Activated CD8-positive, alpha-beta T cell treated with anti-CD3 and anti-CD28 coated beads, Interleukin-2, amount 10 ng/mL, durations not matched to agents 7 days and 5 days (primary cell): ENCODE data around the gene DIP2C. TPM values are rescaled to one million over a fixed set of nuclear protein-coding genes. Genes with fewer than 3 reads are reported as not detected.

Source experiments
- ATAC-seq: fragments of 150-1000 bp; cut with Tn5 transposase; one replicate; pipeline ENCODE4 v1.10.0; 2021; ENCODE audit warnings: moderate library complexity
- CTCF ChIA-PET: fragments of 350-600 bp; sonication (Branson Sonifier 250); formaldehyde crosslinking; loops from one replicate; lab custom pipeline; 2021; ENCODE audit warnings: antibody characterized with exemption; lab: Charles Lee
- POLR2A ChIA-PET: fragments of 350-600 bp; sonication (Branson Sonifier 250); formaldehyde crosslinking; loops from one replicate; lab custom pipeline; 2021; ENCODE audit warnings: antibody characterized with exemption; lab: Charles Lee
- DNase-seq: peaks from one replicate; pipeline ENCODE4 v3.0.0-alpha.2; 2020
- H3K27ac Mint-ChIP-seq: one replicate; pipeline ENCODE4 v1.8.0; 2021; ENCODE audit warnings: mild to moderate bottlenecking, mixed read lengths
- H3K27me3 Mint-ChIP-seq: one replicate; pipeline ENCODE4 v1.8.0; 2021; ENCODE audit warnings: low read depth, mixed read lengths
- H3K36me3 Mint-ChIP-seq: one replicate; pipeline ENCODE4 v1.8.0; 2021; ENCODE audit warnings: low read depth, mixed read lengths
- H3K4me1 Mint-ChIP-seq: one replicate; pipeline ENCODE4 v1.8.0; 2021; ENCODE audit warnings: low read depth, mixed read lengths
- H3K4me3 Mint-ChIP-seq: one replicate; pipeline ENCODE4 v1.8.0; 2021; ENCODE audit warnings: mild to moderate bottlenecking, mixed read lengths
- H3K9me3 Mint-ChIP-seq: one replicate; pipeline ENCODE4 v1.8.0; 2022; ENCODE audit warnings: mixed read lengths; ENCODE audit not compliant: insufficient read depth
- total RNA-seq, 2 experiments: library from RNA; stranded (reverse); gene quantifications; one replicate each; pipeline ENCODE4 v1.2.3, GENCODE V29; 2021

The DIP2C gene
- total RNA-seq, 2 experiments from 2014 or later = 0.34 to 0.39 TPM

GRCh38 chr10:287814-288213, 401.7 kb downstream of the DIP2C start:
- no peaks in the 10 kb centered on the region for H3K27me3 Mint-ChIP-seq
- no peak overlapping the region for H3K4me3 Mint-ChIP-seq
- ATAC-seq (no peak), DNase-seq (no peak)
- POLR2A ChIA-PET = no interaction called here
- H3K9me3 Mint-ChIP-seq = no peaks in the 10 kb centered on the region
- no peak overlapping the region for H3K27ac Mint-ChIP-seq
- no peaks in the 10 kb centered on the region for H3K36me3 Mint-ChIP-seq
- CTCF ChIA-PET = no interaction called here
- H3K4me1 Mint-ChIP-seq = peaks cover 16% of the 10 kb centered on the region

GRCh38 chr10:287026-287709, 402.3 kb downstream of the DIP2C start:
- Mint-ChIP-seq H3K9me3 (no peaks in the 10 kb centered on the region), H3K36me3 (no peaks in the 10 kb centered on the region), H3K4me1 (peaks cover 16% of the 10 kb centered on the region), H3K27ac (no peak overlapping the region), H3K27me3 (no peaks in the 10 kb centered on the region), H3K4me3 (no peak overlapping the region)
- no peak for ATAC-seq
- DNase-seq = no peak
- ChIA-PET POLR2A (no interaction called here), CTCF (no interaction called here)

GRCh38 chr10:285216-285615, 404.3 kb downstream of the DIP2C start:
- ATAC-seq (no peak), DNase-seq (no peak)
- Mint-ChIP-seq H3K9me3 (no peaks in the 10 kb centered on the region), H3K4me1 (peaks cover 16% of the 10 kb centered on the region), H3K27me3 (no peaks in the 10 kb centered on the region), H3K27ac (no peak overlapping the region), H3K4me3 (no peak overlapping the region), H3K36me3 (no peaks in the 10 kb centered on the region)
- CTCF ChIA-PET = no interaction called here
- POLR2A ChIA-PET = no interaction called here

GRCh38 chr10:283916-284356, 405.5 kb downstream of the DIP2C start:
- Mint-ChIP-seq H3K27me3 (no peaks in the 10 kb centered on the region), H3K9me3 (no peaks in the 10 kb centered on the region), H3K27ac (no peak overlapping the region), H3K36me3 (no peaks in the 10 kb centered on the region), H3K4me1 (peaks cover 16% of the 10 kb centered on the region), H3K4me3 (no peak overlapping the region)
- CTCF ChIA-PET = no interaction called here
- DNase-seq (no peak), ATAC-seq (peak; percentile 51)
- POLR2A ChIA-PET = no interaction called here

GRCh38 chr10:283140-283479, 406.4 kb downstream of the DIP2C start:
- H3K36me3 Mint-ChIP-seq = no peaks in the 10 kb centered on the region
- DNase-seq (no peak), ATAC-seq (no peak)
- ChIA-PET POLR2A (no interaction called here), CTCF (no interaction called here)
- H3K4me1 Mint-ChIP-seq = peaks cover 16% of the 10 kb centered on the region
- H3K27ac Mint-ChIP-seq = no peak overlapping the region
- H3K9me3 Mint-ChIP-seq = no peaks in the 10 kb centered on the region
- no peak overlapping the region for H3K4me3 Mint-ChIP-seq
- no peaks in the 10 kb centered on the region for H3K27me3 Mint-ChIP-seq

- Mint-ChIP-seq H3K4me1 (peaks cover 16% of the 10 kb centered on the region), H3K4me3 (no peak overlapping the region), H3K36me3 (no peaks in the 10 kb centered on the region), H3K27me3 (no peaks in the 10 kb centered on the region), H3K9me3 (no peaks in the 10 kb centered on the region), H3K27ac (no peak overlapping the region)
- ATAC-seq = no peak
- no peak for DNase-seq
- ChIA-PET POLR2A (no interaction called here), CTCF (no interaction called here)
Observed at GRCh38 chr10:282294-283139, 407.0 kb downstream of the DIP2C start.

GRCh38 chr10:279655-280054, 409.8 kb downstream of the DIP2C start:
- no peak for DNase-seq
- Mint-ChIP-seq H3K36me3 (no peaks in the 10 kb centered on the region), H3K27me3 (no peaks in the 10 kb centered on the region), H3K4me3 (no peak overlapping the region), H3K9me3 (no peaks in the 10 kb centered on the region), H3K4me1 (peaks cover 16% of the 10 kb centered on the region), H3K27ac (no peak overlapping the region)
- ChIA-PET CTCF (no interaction called here), POLR2A (no interaction called here)
- no peak for ATAC-seq

GRCh38 chr10:279232-279631, 410.2 kb downstream of the DIP2C start:
- no peaks in the 10 kb centered on the region for H3K27me3 Mint-ChIP-seq
- POLR2A ChIA-PET = no interaction called here
- H3K36me3 Mint-ChIP-seq = no peaks in the 10 kb centered on the region
- DNase-seq (no peak), ATAC-seq (no peak)
- H3K4me1 Mint-ChIP-seq = peaks cover 13% of the 10 kb centered on the region
- CTCF ChIA-PET = no interaction called here
- no peak overlapping the region for H3K4me3 Mint-ChIP-seq
- no peak overlapping the region for H3K27ac Mint-ChIP-seq
- H3K9me3 Mint-ChIP-seq = no peaks in the 10 kb centered on the region

GRCh38 chr10:278707-279106, 410.8 kb downstream of the DIP2C start:
- Mint-ChIP-seq H3K36me3 (no peaks in the 10 kb centered on the region), H3K4me1 (peaks cover 8% of the 10 kb centered on the region), H3K27ac (no peak overlapping the region), H3K9me3 (no peaks in the 10 kb centered on the region), H3K27me3 (no peaks in the 10 kb centered on the region), H3K4me3 (no peak overlapping the region)
- ChIA-PET CTCF (no interaction called here), POLR2A (no interaction called here)
- DNase-seq (no peak), ATAC-seq (no peak)

- Mint-ChIP-seq H3K36me3 (no peaks in the 10 kb centered on the region), H3K27me3 (no peaks in the 10 kb centered on the region), H3K27ac (no peak overlapping the region), H3K4me1 (peaks cover under 1% of the 10 kb centered on the region), H3K9me3 (no peaks in the 10 kb centered on the region), H3K4me3 (no peak overlapping the region)
- ChIA-PET CTCF (no interaction called here), POLR2A (no interaction called here)
- ATAC-seq = no peak
- no peak for DNase-seq
Observed at GRCh38 chr10:277963-278362, 411.5 kb downstream of the DIP2C start.

GRCh38 chr10:275680-276079, 413.8 kb downstream of the DIP2C start:
- POLR2A ChIA-PET = no interaction called here

GRCh38 chr10:274866-275265, 414.6 kb downstream of the DIP2C start:
- DNase-seq (no peak), ATAC-seq (no peak)
- H3K9me3 Mint-ChIP-seq = no peaks in the 10 kb centered on the region
- no peak overlapping the region for H3K27ac Mint-ChIP-seq
- no peaks in the 10 kb centered on the region for H3K4me1 Mint-ChIP-seq
- ChIA-PET CTCF (no interaction called here), POLR2A (no interaction called here)
- no peaks in the 10 kb centered on the region for H3K27me3 Mint-ChIP-seq
- no peaks in the 10 kb centered on the region for H3K36me3 Mint-ChIP-seq
- no peak overlapping the region for H3K4me3 Mint-ChIP-seq

More at GRCh38 chr10:275680-276079, 413.8 kb downstream of the DIP2C start:
- no peak for ATAC-seq
- Mint-ChIP-seq H3K27ac (no peak overlapping the region), H3K9me3 (no peaks in the 10 kb centered on the region), H3K27me3 (no peaks in the 10 kb centered on the region), H3K36me3 (no peaks in the 10 kb centered on the region), H3K4me1 (no peaks in the 10 kb centered on the region), H3K4me3 (no peak overlapping the region)
- DNase-seq = no peak
- CTCF ChIA-PET = no interaction called here
